Stimulated activated CD4-positive, alpha-beta T cell treated with anti-CD3 and anti-CD28 coated beads, Interleukin-1b, Interleukin-23, amount 100 ng/mL, for 4 hours (primary cell): ENCODE data around the gene PNMT.

Experiments
- DNase-seq, 2 donors: peaks; one replicate each; pipeline ENCODE4 v3.0.0-alpha.2; 2020; ENCODE audit warnings: low read depth in 2 of 2

Gene PNMT

DNA sequence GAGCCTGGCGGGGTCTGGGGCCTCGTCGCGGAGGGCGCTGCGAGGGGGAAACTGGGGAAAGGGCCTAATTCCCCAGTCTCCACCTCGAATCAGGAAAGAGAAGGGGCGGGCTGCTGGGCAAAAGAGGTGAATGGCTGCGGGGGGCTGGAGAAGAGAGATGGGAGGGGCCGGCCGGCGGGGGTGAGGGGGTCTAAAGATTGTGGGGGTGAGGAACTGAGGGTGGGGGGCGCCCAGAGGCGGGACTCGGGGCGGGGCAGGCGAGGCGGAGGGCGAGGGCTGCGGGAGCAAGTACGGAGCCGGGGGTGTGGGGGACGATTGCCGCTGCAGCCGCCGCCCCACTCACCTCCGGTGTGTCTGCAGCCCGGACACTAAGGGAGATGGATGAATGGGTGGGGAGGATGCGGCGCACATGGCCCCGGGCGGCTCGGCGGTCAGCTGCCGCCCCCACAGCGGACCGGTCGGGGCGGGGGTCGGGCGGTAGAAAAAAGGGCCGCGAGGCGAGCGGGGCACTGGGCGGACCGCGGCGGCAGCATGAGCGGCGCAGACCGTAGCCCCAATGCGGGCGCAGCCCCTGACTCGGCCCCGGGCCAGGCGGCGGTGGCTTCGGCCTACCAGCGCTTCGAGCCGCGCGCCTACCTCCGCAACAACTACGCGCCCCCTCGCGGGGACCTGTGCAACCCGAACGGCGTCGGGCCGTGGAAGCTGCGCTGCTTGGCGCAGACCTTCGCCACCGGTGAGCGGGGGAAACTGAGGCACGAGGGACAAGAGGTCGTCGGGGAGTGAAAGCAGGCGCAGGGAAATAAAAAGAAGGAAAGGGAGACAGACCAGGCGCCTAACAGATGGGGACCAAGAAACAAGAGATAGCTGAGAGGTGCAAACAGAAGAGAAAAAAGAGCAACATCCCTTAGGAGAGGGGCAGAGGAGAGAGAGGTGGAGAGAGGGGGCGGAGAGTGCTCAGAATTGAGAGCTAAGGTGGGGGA is at the start of gene PNMT:
Gene PNMT (plus strand): TSS at position 509 of the 980 bp plus-strand sequence. CDS start 23 bp downstream, at position 532.
- peak; percentile 24 to 73 for DNase-seq

- no peak for DNase-seq
Observed at GRCh38 chr17:39618956-39619785, 49.1 kb upstream of the PNMT start.

- no peak for DNase-seq
Observed at GRCh38 chr17:39619786-39620101, 48.5 kb upstream of the PNMT start.

DNA sequence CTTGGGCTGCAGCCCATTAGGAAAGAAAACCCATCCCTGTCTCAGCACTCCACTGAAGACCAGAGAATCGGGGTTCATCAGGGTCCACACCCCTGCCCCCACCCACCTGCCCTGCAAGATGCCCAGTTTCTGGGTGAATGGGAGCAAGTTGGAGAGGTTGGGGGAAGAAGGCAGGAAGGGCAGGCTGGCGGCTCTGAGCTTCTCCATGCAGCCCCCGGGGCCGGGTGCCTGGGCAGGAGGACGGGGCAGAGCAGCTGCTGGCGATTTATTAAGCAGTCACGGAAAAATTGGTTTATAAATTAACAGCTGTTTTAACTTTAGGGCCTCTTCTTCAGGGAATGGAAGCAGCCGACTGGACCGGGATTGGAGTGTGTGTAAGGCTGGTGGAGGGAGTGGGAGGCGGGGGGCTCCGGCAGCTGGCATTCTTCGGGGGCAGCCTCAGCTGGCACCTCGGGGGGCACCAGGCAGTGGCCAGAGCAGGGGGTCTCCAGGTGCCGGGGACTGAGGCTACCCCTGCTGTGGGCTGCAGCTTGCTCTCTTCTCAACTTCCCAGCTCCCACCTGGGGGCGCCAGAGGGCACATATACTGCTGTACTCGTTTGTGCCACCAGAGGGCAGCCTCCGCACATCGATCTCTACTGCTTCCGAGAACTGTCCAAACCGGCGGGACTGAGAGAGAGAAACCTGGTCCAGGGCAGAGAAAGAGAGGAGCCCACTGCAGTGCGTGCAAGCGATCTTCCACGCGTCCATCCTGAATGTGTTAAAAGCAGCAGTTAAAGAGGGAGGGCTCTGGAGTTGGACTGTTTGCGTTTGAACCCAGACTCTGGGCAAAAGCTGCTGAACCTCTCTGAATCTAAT is 46.5 kb upstream of the PNMT start:
- DNase-seq: peak; percentile 82 to 92

DNA sequence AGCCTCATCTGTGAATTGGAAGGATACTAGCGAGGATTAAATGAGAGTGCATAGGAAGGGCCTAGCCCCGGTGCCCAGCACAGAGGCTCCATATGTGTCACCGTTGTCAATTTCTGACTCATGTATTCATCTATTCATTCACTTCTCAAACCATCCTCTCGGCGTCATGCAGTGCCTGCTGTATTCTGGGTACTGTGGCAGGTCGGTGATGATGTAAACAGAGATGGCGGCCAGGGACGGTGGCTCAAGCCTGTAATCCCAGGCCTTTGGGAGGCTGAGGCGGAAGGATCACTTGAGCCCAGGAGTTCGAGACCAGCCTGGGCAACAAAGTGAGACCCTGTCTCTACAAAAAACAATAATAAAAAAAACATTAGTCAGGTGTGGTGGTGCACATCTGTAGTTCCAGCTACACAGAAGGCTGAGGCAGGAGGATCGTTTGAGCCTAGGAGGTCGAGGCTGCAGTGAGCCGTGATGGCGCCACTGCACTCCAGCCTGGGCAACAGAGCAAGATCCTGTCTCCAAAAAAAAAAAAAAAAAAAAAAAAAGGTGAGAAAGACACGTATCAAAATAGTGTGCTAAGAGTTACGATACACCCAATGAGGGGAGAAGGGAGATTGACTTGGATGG is 45.8 kb upstream of the PNMT start:
- DNase-seq: no peak

- DNase-seq: peak; percentile 84 to 85
Observed at GRCh38 chr17:39623356-39623950, 44.8 kb upstream of the PNMT start.

GRCh38 chr17:39624313-39624712 is 43.9 kb upstream of the PNMT start:
- no peak for DNase-seq

DNA sequence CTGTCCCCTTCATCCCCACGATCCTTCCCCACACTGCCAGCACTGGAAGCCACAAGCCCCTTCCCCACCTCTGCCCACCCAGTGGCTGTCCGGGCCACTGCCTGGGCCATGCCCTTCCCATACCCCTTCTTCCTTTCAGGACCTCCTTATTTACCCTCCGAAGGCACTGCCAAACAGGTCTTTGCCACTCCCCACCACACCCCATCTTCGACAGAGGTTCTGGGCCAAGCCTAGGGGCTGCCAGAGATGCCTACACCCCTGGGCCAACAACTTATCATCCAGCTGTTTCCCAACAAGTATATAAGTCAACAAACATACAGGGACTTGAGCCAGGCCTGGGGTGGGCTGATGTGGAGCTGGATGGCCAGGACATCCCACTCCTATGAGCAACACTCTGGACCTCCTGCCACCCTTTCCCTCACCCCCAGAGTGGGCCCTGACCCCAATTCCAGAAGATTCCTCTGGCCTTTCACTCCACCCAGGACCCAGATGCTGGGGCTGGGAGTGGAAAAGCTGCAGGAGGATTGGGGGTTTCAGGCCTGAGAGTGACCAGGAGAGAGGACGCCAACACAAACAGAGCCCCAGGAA is 43.0 kb upstream of the PNMT start:
- DNase-seq: no peak

- DNase-seq: no peak
Observed at GRCh38 chr17:39626171-39627046, 41.8 kb upstream of the PNMT start, which contains the start of gene PPP1R1B. Gene PPP1R1B (plus strand): TSS chr17:39626952. CDS start chr17:39627393, 441 bp downstream.

DNA sequence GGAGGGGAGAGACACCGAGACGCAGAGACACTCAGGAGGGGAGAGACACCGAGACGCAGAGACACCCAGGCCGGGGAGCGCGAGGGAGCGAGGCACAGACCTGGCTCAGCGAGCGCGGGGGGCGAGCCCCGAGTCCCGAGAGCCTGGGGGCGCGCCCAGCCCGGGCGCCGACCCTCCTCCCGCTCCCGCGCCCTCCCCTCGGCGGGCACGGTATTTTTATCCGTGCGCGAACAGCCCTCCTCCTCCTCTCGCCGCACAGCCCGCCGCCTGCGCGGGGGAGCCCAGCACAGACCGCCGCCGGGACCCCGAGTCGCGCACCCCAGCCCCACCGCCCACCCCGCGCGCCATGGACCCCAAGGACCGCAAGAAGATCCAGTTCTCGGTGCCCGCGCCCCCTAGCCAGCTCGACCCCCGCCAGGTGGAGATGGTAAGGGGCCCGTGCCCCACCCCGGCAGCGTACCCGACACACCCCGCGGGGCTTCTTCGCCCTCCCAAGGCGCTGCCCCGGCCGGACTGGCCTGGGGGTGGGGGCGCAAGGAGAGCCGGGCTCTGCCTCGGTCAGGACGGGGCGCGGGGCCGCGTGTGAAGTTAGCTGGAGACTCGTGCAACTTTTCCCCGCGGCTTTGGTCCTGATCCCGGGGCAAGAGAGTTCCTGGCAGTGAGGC is 41.1 kb upstream of the PNMT start:
- DNase-seq: no peak

GRCh38 chr17:39627712-39628516 is 40.3 kb upstream of the PNMT start:
- no peak for DNase-seq

DNA sequence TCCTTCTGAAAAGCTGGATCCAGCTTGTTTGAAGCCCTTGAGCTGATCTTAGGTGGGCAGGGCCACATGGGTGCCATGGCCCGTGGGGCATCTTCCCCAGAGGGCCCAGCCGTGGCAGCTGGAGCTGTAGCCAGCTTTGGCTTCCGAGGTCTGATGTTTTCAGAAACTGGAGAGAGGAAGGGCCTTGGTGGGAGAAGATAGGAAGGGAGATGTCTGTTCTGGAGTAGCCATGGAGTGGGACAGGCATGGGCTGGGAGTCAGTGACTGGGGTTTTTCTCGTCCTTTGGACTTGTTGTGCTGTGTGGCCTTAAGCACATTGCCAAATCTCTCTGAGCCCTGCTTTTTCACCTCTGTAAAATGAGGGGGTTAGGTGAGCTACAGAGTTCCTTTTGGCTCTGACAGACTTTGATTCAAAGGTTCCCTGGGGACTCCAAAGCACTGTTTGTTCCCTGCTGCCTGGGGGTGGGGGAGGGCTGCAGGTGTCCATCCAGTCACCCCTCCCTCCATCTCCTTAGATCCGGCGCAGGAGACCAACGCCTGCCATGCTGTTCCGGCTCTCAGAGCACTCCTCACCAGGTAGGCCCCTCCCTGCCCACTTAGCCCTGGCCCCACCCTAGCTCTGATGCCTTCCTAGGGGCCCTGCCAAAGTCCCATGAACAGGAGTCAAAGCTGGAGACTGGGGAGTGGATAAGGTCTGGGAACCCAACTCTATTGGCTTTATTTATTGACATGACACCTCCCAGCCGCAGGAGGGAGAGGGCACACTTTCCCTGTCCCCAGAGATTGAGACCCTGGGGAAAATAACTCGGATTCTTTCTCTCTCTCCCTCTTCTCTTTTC is 39.4 kb upstream of the PNMT start:
- no peak for DNase-seq

- DNase-seq: no peak
Observed at GRCh38 chr17:39629494-39629880, 38.8 kb upstream of the PNMT start.

DNA sequence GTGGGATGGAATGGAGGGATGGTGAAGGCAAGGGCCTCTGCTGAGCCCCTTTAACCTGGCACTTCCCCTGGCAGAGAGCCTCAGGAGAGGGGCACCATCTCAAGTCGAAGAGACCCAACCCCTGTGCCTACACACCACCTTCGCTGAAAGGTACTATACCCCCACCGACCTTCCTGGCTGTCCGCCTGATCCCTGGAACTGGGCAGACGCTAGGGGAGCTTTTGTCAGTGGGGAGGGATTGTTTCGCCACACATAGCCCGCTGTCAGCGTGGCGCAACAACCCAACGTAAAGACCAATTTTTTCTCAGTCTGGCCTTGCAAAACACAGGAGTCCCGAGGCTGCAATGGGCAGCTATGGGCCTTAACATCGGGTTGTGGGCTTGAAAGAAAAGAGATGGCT is 38.4 kb upstream of the PNMT start:
- DNase-seq: no peak

GRCh38 chr17:39631403-39631802 is 36.9 kb upstream of the PNMT start:
- no peak for DNase-seq

- no peak for DNase-seq
Observed at GRCh38 chr17:39632153-39632941, 35.9 kb upstream of the PNMT start.
